G401 (cell line): Measurements from ENCODE around the gene C16orf89. TPM values are rescaled to one million over a fixed set of nuclear protein-coding genes. Genes with fewer than 3 reads are reported as not detected.

ENCODE experiments used
- DNase-seq: peaks from one replicate; pipeline ENCODE4 v3.0.0-alpha.2; 2015; ENCODE audit warnings: low spot score
- in situ Hi-C: cut with HindIII; loops from 2 replicates; pipeline ENCODE4 v1.10.0; 2016; ENCODE audit warnings: low sequenced_read_pairs, mixed read lengths
- total RNA-seq: library from RNA; depleted of rRNA; stranded (reverse); fragments of >200 nt; shearing (Covaris generic); gene quantifications from 2 replicates; pipeline ENCODE4 v1.2.3, GENCODE V29; 2014

Gene C16orf89
- total RNA-seq, 1 experiment from 2014 or later: not detected

DNA sequence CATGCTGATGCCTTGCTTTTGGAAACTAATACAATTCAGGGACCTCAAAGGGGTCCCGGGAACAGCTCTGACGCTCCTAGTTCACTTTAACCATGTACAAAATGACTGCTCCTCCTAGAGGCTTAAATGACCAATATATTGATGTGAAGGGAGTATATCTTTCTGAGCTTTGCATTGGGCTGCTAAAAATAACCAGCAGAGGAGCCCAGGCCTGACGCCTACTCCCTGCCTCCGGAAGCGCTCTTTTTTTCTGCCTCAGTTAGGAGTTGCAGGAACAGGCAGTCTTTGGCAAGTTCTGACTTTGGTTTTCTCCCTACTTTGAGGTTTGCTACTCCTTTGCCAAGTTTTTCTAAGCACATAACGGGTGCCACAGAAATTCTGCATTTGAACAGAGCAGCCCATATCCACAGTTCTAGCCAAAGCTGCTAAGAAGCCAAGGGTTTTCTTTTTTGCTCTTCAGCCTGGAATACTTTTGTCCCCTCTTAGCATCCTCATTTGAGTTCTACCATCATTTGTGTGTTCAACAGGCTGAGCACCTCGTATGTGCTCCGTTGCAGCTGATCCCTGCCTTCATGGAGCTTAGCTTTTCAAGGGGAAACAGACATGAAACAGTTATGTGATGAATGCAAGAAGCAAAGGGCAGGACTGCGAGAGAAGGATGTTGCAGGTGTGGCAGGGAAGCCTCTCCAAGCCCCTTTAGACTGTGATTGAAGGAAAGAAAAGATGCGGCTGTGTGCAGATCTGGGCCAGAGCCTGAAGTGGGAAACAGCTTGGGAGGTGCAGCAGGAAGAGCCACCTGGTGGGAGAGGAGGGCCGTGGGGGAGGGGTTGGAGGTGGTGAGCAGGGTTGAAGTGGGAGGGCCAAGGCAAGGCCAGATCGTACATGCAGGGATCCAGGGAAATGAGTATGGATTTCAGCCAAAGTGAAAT is 29.3 kb downstream of the C16orf89 start:
- in situ Hi-C loops: no loop called here
- DNase-seq: peak; percentile 7

DNA sequence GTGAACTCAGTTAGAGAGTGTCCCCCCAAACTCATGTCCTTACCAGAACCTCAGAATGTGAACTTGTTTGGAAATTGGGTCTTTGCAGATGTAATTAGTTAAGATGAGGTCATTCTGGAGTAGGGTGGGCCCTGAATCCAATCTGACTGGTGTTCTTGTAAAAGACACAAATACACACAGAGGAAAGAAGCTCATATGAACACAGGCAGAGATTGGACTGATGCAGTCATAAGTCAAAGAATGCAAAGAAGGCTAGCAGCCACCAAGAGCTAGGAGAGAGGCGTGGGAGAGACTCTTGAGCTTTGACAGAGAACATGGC is 29.9 kb downstream of the C16orf89 start:
- DNase-seq: no peak
- in situ Hi-C loops: no loop called here

DNA sequence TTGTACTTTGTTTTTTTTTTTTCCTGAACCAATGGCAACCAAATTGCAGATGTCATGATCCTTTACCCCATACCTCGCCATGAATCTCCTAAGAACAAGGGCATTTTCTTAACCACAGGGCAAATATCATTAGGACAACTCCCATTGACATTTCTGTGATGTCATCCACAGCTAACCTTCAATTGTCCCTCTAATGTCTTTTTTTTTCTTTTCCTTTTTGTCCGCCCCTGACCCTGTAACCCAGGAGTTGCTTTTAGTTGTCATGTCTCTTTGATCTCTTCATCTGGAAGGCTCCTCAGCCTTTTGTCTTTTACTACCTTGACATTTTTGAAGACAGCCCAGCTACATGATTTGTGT is 31.6 kb downstream of the C16orf89 start:
- in situ Hi-C loops: no loop called here
- DNase-seq: no peak

DNA sequence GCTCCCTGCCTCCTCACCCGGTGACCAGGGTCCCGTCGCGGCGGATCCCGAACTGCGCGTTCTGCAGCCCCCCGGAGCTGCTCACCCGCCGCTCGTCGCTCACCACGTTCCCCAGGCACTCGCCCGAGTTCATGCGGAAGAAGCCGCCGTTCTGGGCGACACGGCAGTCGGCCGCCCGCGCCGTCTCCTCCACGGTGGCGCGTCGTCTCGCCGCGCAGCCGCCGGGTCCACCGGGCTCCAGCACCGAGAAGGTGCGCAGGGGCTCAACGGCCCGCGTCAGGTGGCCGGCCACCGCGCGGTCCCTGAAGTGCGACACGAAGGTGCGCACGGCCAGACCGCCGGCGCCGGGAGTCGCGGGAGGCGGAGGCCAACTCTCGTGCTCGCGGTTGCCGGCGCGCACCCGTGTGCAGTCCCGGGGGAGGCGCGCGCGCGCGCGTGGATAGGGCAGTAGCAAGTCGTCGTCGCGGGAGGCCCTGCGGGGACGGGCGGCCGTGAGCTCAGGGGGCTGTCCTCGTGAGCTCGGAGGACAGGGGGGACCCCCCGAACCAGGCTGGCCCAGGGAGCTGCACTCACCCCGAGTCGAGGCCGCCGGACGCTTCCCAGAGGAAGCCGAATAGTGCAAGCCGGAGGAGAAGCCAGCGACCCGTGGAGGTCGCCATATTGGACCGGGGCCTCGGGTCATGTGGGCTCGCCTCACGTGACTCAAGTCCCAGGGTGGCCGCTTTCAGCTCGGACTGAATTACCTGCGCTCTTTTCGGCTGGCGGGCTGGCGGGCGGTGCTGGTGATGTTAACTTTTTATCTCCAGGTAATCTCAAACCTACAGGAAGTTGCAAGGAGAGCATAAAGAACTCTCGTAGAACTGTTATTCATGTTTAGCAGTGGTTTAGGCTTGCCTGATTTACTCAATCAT is 32.2 kb downstream of the C16orf89 start, which contains the start of gene NAGPA:
NAGPA (minus strand) TSS at position 680 of the 911 bp plus-strand sequence; CDS start at position 659, 21 bp downstream.
- peak; percentile 88 for DNase-seq
- in situ Hi-C loops: no loop called here

- peak; percentile 8 for DNase-seq
- in situ Hi-C loops: no loop called here
Measured at GRCh38 chr16:5032748-5033167, 33.0 kb downstream of the C16orf89 start.

DNA sequence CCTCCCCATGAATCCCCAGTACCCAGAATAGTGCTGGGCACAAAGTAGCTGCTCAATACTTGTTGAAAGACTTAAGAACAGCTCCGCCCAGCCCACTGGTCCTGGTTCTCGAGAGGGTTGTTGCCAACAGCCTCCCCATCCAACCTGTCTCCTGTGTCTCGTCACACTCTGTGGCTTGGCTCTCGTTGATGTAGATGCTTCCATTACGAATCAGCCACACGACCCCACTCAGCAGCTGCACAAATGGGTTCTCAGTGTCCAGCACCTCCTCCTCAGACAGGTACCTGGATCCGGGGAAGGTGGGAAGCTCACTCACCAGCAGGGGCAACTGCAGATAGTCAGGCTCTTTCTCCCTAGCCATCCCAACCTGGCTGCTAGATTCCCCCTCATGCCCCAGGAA is 34.2 kb downstream of the C16orf89 start:
- in situ Hi-C loops: no loop called here
- DNase-seq: no peak

GRCh38 chr16:5030251-5030870 is 35.4 kb downstream of the C16orf89 start:
- in situ Hi-C loops: no loop called here

GRCh38 chr16:5028950-5029475 is 36.7 kb downstream of the C16orf89 start:
- DNase-seq: no peak
- in situ Hi-C loops: no loop called here

More at GRCh38 chr16:5030251-5030870, 35.4 kb downstream of the C16orf89 start:
- DNase-seq: no peak

DNA sequence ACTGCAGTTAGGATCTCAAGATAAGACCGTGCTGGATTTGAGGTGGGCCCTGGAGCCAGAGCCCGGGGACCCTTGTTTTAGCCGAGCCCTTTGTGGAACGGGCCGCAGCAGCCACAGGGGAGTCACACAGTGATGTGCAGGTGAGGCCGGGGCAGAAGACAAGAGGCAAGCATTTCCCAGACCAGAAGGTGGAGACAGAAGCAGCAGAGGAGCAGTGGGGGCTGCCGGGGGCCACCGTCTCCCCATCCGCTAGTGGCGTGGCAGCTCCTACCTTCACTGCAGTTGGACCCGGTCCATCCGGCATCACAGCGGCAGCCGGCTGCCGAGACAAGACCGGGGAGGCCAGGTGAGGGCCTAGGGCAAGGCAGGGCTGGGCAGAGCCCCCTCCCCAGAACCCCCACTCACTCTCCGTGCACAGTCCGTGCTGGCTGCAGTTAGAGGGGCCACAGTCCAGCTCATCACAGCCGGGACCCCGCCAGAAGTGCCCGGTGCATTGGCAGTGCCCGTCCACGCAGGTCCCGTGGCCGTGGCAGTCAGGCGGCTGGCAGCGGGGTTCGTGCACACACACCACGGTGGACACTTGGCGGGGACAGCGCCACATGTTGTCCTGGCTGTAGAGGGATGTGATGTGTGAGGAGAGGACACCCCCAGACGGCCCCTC is 38.1 kb downstream of the C16orf89 start:
- in situ Hi-C loops: no loop called here
- no peak for DNase-seq

DNA sequence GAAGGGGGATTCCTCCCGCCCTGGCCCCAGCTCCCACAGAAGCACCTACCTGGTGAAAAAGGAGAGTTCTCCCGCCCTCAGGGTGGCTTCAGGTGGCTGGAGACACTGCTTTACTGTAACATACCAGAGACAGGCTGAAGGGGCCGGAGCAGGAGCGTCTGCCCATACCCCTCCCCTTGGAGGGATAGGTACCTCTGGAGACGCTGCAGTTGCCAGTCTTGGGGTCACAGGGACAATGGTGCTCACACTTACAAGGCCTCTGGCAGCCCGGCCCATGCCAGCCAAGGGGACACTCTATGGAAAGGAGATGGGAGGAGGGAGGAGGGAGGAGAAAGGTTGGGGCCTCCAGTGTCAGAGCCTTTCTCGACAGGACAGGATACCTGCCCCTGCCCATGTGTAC is 38.7 kb downstream of the C16orf89 start:
- no peak for DNase-seq
- in situ Hi-C loops: no loop called here

DNA sequence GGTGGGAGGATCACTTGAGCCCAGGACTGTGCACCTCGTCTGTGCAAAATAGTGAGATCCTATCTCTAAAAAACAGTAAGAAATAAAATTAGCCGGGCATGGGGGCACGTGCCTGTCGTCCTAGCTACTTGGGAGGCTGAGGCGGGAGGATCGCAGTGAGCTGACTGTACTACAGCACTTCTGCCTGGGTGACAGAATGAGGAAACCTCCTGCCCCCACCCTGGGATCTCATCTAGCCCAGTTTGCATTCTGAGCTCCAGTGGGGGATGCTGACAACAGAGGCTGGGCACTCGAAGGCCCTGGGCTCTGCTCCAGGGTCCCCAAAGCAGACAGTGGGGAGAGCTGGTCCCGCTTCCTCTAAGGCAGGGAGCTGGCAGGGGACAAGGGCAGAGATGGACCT is 39.1 kb downstream of the C16orf89 start:
- in situ Hi-C loops: no loop called here
- no peak for DNase-seq

DNA sequence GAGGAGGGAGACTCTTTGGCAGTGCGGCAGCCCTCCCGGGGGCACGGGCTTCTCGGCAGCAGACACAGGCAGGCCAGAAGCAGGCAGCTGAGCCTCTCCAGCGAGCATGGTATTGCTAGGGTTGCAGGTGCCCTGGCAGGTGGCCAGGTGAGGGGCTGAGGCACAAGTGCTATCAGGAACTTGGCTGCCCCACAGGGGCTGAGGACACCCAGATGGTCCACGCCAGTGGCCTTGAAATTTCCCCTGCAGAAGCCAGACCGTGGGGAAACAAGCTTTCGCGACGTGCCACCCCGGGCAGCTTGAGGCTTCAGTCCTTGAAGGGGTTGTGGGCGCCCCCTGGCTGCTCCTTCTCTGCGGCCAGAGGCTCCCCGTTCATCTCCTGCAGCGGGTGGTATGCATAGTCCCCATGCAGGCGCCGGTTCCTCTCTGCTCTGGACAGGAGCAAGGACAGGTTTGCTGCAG is 40.6 kb downstream of the C16orf89 start:
- in situ Hi-C loops: no loop called here
- peak; percentile 37 for DNase-seq

GRCh38 chr16:5024632-5025031 is 41.1 kb downstream of the C16orf89 start:
- in situ Hi-C loops: no loop called here
- DNase-seq: peak; percentile 11

GRCh38 chr16:5022521-5022920 is 43.2 kb downstream of the C16orf89 start:
- in situ Hi-C loops: no loop called here

DNA sequence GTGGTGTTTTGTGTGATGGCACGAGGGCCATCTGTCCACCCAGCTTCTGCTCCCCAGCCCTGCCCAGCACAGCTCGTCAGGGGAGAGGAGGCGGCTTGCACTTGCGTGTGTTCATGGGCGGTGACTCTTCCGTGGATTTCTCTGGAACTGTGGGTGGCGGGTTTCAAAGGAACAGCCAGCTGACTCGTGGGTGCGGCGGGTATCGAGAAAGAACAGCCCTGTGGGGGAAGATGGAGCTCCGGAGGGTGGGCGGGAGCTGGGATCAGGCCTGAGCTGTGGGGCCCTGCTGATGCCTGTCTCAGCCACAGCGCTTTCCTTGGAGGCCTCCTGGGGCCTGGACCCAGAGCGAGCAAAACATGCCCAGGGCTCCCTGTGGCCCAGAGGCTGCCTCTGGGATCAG is 45.2 kb downstream of the C16orf89 start:
- in situ Hi-C loops: no loop called here
- no peak for DNase-seq

More at GRCh38 chr16:5022521-5022920, 43.2 kb downstream of the C16orf89 start:
- DNase-seq: no peak

GRCh38 chr16:5019775-5020174 is 46.0 kb downstream of the C16orf89 start:
- in situ Hi-C loops: no loop called here
- no peak for DNase-seq

DNA sequence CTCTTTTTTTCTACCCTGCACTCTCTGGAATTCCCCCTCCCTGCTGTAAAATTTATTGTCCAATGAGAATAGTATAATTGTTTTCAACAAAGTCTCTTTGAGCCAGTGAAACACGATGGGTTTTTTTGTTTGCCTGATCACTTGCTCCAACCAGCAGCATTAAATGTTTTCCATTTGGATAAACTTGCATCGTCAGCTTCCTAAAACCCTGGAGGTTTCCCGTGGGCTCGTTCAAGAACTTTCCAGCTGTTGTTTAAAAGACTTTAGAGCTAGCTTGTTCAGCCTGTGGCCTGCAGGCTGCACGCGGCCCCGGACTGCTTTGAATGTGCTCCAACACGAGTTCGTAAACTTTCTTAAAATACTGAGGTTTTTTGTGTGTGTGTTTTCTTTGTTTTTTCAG is 47.0 kb downstream of the C16orf89 start:
- DNase-seq: no peak
- in situ Hi-C loops: no loop called here

DNA sequence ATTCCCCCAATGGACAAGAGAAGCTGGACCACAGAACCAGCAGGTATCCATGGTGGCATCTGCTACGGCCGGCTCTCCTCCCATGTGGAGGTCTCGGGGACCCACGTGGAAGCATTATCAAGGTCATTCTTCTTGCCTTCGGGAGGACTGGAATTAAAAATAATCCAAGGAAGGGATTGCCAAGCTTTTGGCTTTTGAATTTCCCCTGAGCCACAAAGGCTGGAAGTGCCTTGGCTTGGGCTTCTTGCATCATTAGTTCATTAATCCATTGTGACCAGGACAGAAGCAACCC is 48.1 kb downstream of the C16orf89 start:
- DNase-seq: no peak
- in situ Hi-C loops: no loop called here
